NB4 (cell line): ENCODE data around the gene AGPAT2.

Experiments
- MYC ChIP-seq: IDR thresholded peaks from 2 replicates; pipeline ENCODE4 v1.6.1; 2011; ENCODE audit warnings: low read depth, low read length
- POLR2A ChIP-seq: IDR thresholded peaks from 2 replicates; pipeline ENCODE4 v1.6.1; 2011; ENCODE audit warnings: mild to moderate bottlenecking; ENCODE audit not compliant: insufficient read length; ENCODE audit errors: extremely low read depth
- TF ChIP-seq, protein P1 (sequence below): IDR thresholded peaks from one replicate; pipeline ENCODE4 v1.5.1; 2012; ENCODE audit warnings: low read depth, low read length
- TF ChIP-seq, protein P2 (sequence below): IDR thresholded peaks from 2 replicates; pipeline ENCODE4 v1.6.1; 2011; ENCODE audit warnings: low read depth, low read length

DNA sequence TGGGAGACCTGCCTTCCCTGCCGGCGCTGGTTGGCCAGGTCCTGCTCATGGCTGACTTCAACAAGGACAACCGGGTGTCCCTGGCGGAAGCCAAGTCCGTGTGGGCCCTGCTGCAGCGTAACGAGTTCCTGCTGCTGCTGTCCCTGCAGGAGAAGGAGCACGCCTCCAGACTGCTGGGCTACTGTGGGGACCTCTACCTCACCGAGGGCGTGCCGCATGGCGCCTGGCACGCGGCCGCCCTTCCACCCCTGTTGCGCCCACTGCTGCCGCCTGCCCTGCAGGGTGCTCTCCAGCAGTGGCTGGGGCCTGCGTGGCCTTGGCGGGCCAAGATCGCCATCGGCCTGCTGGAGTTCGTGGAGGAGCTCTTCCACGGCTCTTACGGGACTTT is 35.7 kb upstream of the AGPAT2 start:
- TF ChIP-seq MYC (no peak), POLR2A (no peak)
- TF ChIP-seq, protein P1, sequence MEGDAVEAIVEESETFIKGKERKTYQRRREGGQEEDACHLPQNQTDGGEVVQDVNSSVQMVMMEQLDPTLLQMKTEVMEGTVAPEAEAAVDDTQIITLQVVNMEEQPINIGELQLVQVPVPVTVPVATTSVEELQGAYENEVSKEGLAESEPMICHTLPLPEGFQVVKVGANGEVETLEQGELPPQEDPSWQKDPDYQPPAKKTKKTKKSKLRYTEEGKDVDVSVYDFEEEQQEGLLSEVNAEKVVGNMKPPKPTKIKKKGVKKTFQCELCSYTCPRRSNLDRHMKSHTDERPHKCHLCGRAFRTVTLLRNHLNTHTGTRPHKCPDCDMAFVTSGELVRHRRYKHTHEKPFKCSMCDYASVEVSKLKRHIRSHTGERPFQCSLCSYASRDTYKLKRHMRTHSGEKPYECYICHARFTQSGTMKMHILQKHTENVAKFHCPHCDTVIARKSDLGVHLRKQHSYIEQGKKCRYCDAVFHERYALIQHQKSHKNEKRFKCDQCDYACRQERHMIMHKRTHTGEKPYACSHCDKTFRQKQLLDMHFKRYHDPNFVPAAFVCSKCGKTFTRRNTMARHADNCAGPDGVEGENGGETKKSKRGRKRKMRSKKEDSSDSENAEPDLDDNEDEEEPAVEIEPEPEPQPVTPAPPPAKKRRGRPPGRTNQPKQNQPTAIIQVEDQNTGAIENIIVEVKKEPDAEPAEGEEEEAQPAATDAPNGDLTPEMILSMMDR: no peak
- TF ChIP-seq, protein P2, sequence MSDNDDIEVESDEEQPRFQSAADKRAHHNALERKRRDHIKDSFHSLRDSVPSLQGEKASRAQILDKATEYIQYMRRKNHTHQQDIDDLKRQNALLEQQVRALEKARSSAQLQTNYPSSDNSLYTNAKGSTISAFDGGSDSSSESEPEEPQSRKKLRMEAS: no peak
